Measurements from ENCODE around the gene RMDN3. TPM values are rescaled to one million over a fixed set of nuclear protein-coding genes. Genes with fewer than 3 reads are reported as not detected.
A peak's percentile ranks its signal among the peaks of the same experiment; 100 is the strongest.

The RMDN3 gene
- total RNA-seq, 1 donor from 2014 or later = 30.2 TPM

- Mint-ChIP-seq H3K27me3 (ENCODE audit: unreplicated experiment) (no peaks in the 10 kb centered on the region), H3K4me1 (ENCODE audit: unreplicated experiment) (no peaks in the 10 kb centered on the region), H3K27ac (ENCODE audit: unreplicated experiment) (no peak overlapping the region), H3K36me3 (ENCODE audit: unreplicated experiment) (peaks cover 28% of the 10 kb centered on the region), H3K9me3 (ENCODE audit: unreplicated experiment) (no peaks in the 10 kb centered on the region), H3K4me3 (ENCODE audit: unreplicated experiment) (no peak overlapping the region)
- TF ChIP-seq CTCF (IDR thresholded peaks at IDR 0.05) = no peak
- DNase-seq (ENCODE audit: extremely low spot score, unreplicated experiment) = no peak
These were observed 18.0 kb downstream of the RMDN3 start for GRCh38 chr15:40737048-40737447.

GRCh38 chr15:40736575-40736974 is 18.5 kb downstream of the RMDN3 start:
- DNase-seq (ENCODE audit: extremely low spot score, unreplicated experiment) = no peak
- Mint-ChIP-seq H3K27ac (ENCODE audit: unreplicated experiment) (no peak overlapping the region), H3K36me3 (ENCODE audit: unreplicated experiment) (peaks cover 28% of the 10 kb centered on the region), H3K4me1 (ENCODE audit: unreplicated experiment) (no peaks in the 10 kb centered on the region), H3K27me3 (ENCODE audit: unreplicated experiment) (no peaks in the 10 kb centered on the region), H3K4me3 (ENCODE audit: unreplicated experiment) (no peak overlapping the region), H3K9me3 (ENCODE audit: unreplicated experiment) (no peaks in the 10 kb centered on the region)
- no peak for TF ChIP-seq CTCF (IDR thresholded peaks at IDR 0.05)

GRCh38 chr15:40731034-40731433 is 24.0 kb downstream of the RMDN3 start:
- Mint-ChIP-seq H3K36me3 (ENCODE audit: unreplicated experiment) (peaks cover 16% of the 10 kb centered on the region), H3K4me1 (ENCODE audit: unreplicated experiment) (no peaks in the 10 kb centered on the region), H3K27me3 (ENCODE audit: unreplicated experiment) (no peaks in the 10 kb centered on the region), H3K4me3 (ENCODE audit: unreplicated experiment) (no peak overlapping the region), H3K27ac (ENCODE audit: unreplicated experiment) (peak overlapping the region; percentile 31), H3K9me3 (ENCODE audit: unreplicated experiment) (no peaks in the 10 kb centered on the region)
- no peak for DNase-seq (ENCODE audit: extremely low spot score, unreplicated experiment)
- TF ChIP-seq CTCF (IDR thresholded peaks at IDR 0.05) = no peak

GRCh38 chr15:40723919-40724318 is 31.1 kb downstream of the RMDN3 start:
- Mint-ChIP-seq H3K27ac (ENCODE audit: unreplicated experiment) (no peak overlapping the region), H3K4me3 (ENCODE audit: unreplicated experiment) (no peak overlapping the region), H3K36me3 (ENCODE audit: unreplicated experiment) (peaks cover 2% of the 10 kb centered on the region), H3K27me3 (ENCODE audit: unreplicated experiment) (no peaks in the 10 kb centered on the region), H3K9me3 (ENCODE audit: unreplicated experiment) (no peaks in the 10 kb centered on the region), H3K4me1 (ENCODE audit: unreplicated experiment) (no peaks in the 10 kb centered on the region)
- DNase-seq (ENCODE audit: extremely low spot score, unreplicated experiment) = no peak
- TF ChIP-seq CTCF (IDR thresholded peaks at IDR 0.05) = no peak

GRCh38 chr15:40722934-40723333 is 32.1 kb downstream of the RMDN3 start:
- DNase-seq (ENCODE audit: extremely low spot score, unreplicated experiment) = no peak
- Mint-ChIP-seq H3K36me3 (ENCODE audit: unreplicated experiment) (peaks cover 2% of the 10 kb centered on the region), H3K9me3 (ENCODE audit: unreplicated experiment) (no peaks in the 10 kb centered on the region), H3K4me1 (ENCODE audit: unreplicated experiment) (no peaks in the 10 kb centered on the region), H3K27me3 (ENCODE audit: unreplicated experiment) (no peaks in the 10 kb centered on the region), H3K4me3 (ENCODE audit: unreplicated experiment) (no peak overlapping the region), H3K27ac (ENCODE audit: unreplicated experiment) (no peak overlapping the region)
- TF ChIP-seq CTCF (IDR thresholded peaks at IDR 0.05) = no peak

All from osteocyte (in vitro differentiated cells).